ENCODE results near the gene NID2.

Gene NID2

GRCh38 chr14:52058341-52058740 lies 10.5 kb downstream of the NID2 start:
- DNase-seq = no peak

- no peak for DNase-seq
These were observed 13.7 kb downstream of the NID2 start for GRCh38 chr14:52055167-52055566.

- DNase-seq = no peak
These were observed 14.2 kb downstream of the NID2 start for GRCh38 chr14:52054678-52055077.

- no peak for DNase-seq
These were observed 15.8 kb downstream of the NID2 start for GRCh38 chr14:52053044-52053443.

- DNase-seq = no peak
These were observed 16.4 kb downstream of the NID2 start for GRCh38 chr14:52052288-52052943.

- DNase-seq = no peak
These were observed 17.0 kb downstream of the NID2 start for GRCh38 chr14:52051871-52052270.

- no peak for DNase-seq
These were observed 17.6 kb downstream of the NID2 start for GRCh38 chr14:52051251-52051650.

GRCh38 chr14:52049721-52050588 lies 18.9 kb downstream of the NID2 start:
- no peak for DNase-seq

- no peak for DNase-seq
These were observed 19.6 kb downstream of the NID2 start for GRCh38 chr14:52049271-52049670.

- no peak for DNase-seq
These were observed 20.1 kb downstream of the NID2 start for GRCh38 chr14:52048641-52049204.

GRCh38 chr14:52048116-52048515 lies 20.7 kb downstream of the NID2 start:
- DNase-seq = no peak

GRCh38 chr14:52046376-52046917 lies 22.4 kb downstream of the NID2 start:
- DNase-seq = no peak

GRCh38 chr14:52044791-52045522 lies 23.9 kb downstream of the NID2 start:
- DNase-seq = no peak

- no peak for DNase-seq
These were observed 25.2 kb downstream of the NID2 start for GRCh38 chr14:52043690-52044089.

GRCh38 chr14:52042371-52043289 lies 26.2 kb downstream of the NID2 start:
- no peak for DNase-seq

GRCh38 chr14:52040598-52040997 lies 28.3 kb downstream of the NID2 start:
- no peak for DNase-seq

- DNase-seq = no peak
These were observed 29.6 kb downstream of the NID2 start for GRCh38 chr14:52039124-52039815.

- DNase-seq = no peak
These were observed 35.7 kb downstream of the NID2 start for GRCh38 chr14:52033101-52033642.

- no peak for DNase-seq
These were observed 36.6 kb downstream of the NID2 start for GRCh38 chr14:52032204-52032801.

All from nucleus accumbens (tissue), 56 donors.